ENCODE data around the gene KRT85. TPM values are rescaled to one million over a fixed set of nuclear protein-coding genes. Genes with fewer than 3 reads are reported as not detected.

Gene KRT85
- total and polyA plus RNA-seq, 4 donors: not detected

DNA sequence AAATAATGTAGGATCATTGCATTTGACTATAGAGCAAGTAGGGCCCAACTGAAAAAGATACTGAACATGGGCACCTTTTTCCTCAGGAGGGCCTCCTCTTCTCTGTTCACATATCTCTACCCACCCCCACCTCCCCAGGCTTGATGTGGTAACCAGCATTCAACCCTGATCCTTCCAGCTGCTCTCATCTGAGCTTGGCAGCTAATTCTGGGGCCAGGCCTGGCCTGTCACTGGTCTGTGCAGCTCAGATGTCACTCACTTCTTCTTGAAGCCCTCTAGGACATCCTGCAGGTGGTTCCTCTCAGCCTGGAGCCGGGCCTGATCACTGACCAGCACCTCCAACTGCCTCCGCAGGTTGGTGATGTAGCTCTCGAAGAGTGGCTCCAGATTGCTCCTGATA is 16.1 kb upstream of the KRT85 start:
- ATAC-seq (ENCODE audit: insufficient read depth, low FRiP score): no peak
- TF ChIP-seq, protein P1, sequence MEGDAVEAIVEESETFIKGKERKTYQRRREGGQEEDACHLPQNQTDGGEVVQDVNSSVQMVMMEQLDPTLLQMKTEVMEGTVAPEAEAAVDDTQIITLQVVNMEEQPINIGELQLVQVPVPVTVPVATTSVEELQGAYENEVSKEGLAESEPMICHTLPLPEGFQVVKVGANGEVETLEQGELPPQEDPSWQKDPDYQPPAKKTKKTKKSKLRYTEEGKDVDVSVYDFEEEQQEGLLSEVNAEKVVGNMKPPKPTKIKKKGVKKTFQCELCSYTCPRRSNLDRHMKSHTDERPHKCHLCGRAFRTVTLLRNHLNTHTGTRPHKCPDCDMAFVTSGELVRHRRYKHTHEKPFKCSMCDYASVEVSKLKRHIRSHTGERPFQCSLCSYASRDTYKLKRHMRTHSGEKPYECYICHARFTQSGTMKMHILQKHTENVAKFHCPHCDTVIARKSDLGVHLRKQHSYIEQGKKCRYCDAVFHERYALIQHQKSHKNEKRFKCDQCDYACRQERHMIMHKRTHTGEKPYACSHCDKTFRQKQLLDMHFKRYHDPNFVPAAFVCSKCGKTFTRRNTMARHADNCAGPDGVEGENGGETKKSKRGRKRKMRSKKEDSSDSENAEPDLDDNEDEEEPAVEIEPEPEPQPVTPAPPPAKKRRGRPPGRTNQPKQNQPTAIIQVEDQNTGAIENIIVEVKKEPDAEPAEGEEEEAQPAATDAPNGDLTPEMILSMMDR (IDR thresholded peaks at IDR 0.05; ENCODE audit: control extremely low read depth, extremely low read depth): no peak
- no peak for DNase-seq
- Histone ChIP-seq H3K36me3 (ENCODE audit: control insufficient read depth in 4 of 4, insufficient read depth in 4 of 4, low read length in 4 of 4) (no peaks in the 10 kb centered on the region), H3K4me3 (no peak overlapping the region), H3K9ac (ENCODE audit: insufficient read depth in 1 of 2, low read length in 2 of 2) (no peak overlapping the region), H3K4me1 (ENCODE audit: control insufficient read depth in 5 of 5, insufficient read depth in 5 of 5, low read length in 5 of 5) (no peaks in the 10 kb centered on the region), H3K27ac (ENCODE audit: low read depth in 1 of 2, low read length in 1 of 2) (no peak overlapping the region), H3K9me3 (ENCODE audit: control insufficient read depth in 4 of 4, insufficient read depth in 3 of 4, low read length in 3 of 4) (no peaks in the 10 kb centered on the region), H3K27me3 (ENCODE audit: control insufficient read depth in 3 of 3, insufficient read depth in 3 of 3, low read length in 2 of 3) (peaks cover 0 to 16% (median 0%) of the 10 kb centered on the region in 3 donors)
- WGBS, 2 donors: 89 to 90% methylated on average over 3 of the region's 3 CpGs

DNA sequence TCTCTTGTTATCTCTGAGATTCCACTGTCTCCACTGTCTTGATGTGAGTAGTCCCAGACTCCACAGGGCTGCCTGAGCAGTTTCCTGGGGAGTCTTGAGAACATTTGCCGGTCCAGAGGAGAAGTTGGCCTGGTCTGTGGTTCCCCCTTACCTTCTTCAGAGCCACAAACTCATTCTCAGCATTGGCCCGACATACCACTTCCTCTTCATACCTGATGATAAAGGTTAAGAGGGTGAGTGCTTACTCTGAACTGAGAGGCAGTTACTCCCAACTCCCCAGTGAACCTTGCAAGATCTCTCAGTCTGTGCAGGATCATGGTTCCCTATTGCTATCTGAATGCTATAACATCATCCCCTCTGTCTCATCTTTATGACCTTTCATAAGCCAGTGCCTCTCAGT is 15.6 kb upstream of the KRT85 start:
- 29 to 51% methylated on average over 2 of the region's 2 CpGs for WGBS, 2 donors
- no peaks in the 10 kb centered on the region for H3K9me3 ChIP-seq (ENCODE audit: control insufficient read depth in 4 of 4, insufficient read depth in 3 of 4, low read length in 3 of 4)
- no peak for ATAC-seq (ENCODE audit: insufficient read depth, low FRiP score)
- peaks cover 0 to 13% (median 0%) of the 10 kb centered on the region in 3 donors for H3K27me3 ChIP-seq (ENCODE audit: control insufficient read depth in 3 of 3, insufficient read depth in 3 of 3, low read length in 2 of 3)
- no peak for DNase-seq
- no peak overlapping the region for H3K4me3 ChIP-seq
- H3K27ac ChIP-seq (ENCODE audit: low read depth in 1 of 2, low read length in 1 of 2): no peak overlapping the region
- no peak overlapping the region for H3K9ac ChIP-seq (ENCODE audit: insufficient read depth in 1 of 2, low read length in 2 of 2)
- no peaks in the 10 kb centered on the region for H3K4me1 ChIP-seq (ENCODE audit: control insufficient read depth in 5 of 5, insufficient read depth in 5 of 5, low read length in 5 of 5)
- TF ChIP-seq, protein P1 (IDR thresholded peaks at IDR 0.05; ENCODE audit: control extremely low read depth, extremely low read depth): no peak
- H3K36me3 ChIP-seq (ENCODE audit: control insufficient read depth in 4 of 4, insufficient read depth in 4 of 4, low read length in 4 of 4): no peaks in the 10 kb centered on the region

GRCh38 chr12:52381206-52381605 is 13.9 kb upstream of the KRT85 start:
- DNase-seq (no peak), ATAC-seq (ENCODE audit: insufficient read depth, low FRiP score) (no peak)
- Histone ChIP-seq H3K36me3 (ENCODE audit: control insufficient read depth in 4 of 4, insufficient read depth in 4 of 4, low read length in 4 of 4) (no peaks in the 10 kb centered on the region), H3K9ac (ENCODE audit: insufficient read depth in 1 of 2, low read length in 2 of 2) (no peak overlapping the region), H3K27me3 (ENCODE audit: control insufficient read depth in 3 of 3, insufficient read depth in 3 of 3, low read length in 2 of 3) (peaks cover 0 to 9% (median 0%) of the 10 kb centered on the region in 3 donors), H3K27ac (ENCODE audit: low read depth in 1 of 2, low read length in 1 of 2) (no peak overlapping the region), H3K9me3 (ENCODE audit: control insufficient read depth in 4 of 4, insufficient read depth in 3 of 4, low read length in 3 of 4) (no peaks in the 10 kb centered on the region), H3K4me3 (no peak overlapping the region), H3K4me1 (ENCODE audit: control insufficient read depth in 5 of 5, insufficient read depth in 5 of 5, low read length in 5 of 5) (no peaks in the 10 kb centered on the region)
- 85 to 87% methylated on average over 8 of the region's 8 CpGs for WGBS, 2 donors
- TF ChIP-seq, protein P1 (IDR thresholded peaks at IDR 0.05; ENCODE audit: control extremely low read depth, extremely low read depth): no peak

DNA sequence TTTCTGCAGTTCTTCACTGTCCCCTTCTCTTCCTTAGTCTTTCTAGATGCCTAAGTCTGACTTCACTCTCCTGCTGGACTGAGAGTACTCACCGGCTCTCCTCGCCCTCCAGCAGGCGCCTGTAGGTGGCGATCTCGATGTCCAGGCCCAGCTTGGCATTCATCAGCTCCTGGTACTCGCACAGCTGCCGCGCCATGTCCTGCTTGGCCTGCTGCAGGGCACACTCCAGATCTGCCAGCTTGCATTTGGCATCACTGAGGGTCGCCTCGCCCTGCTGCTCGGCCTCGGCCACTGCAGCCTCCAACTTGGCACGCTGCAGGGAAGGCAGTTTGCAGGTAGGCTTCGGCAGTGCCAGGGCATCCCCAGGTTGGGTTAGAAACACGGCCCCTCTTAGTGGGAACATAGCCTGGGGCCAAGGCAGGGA is 13.0 kb upstream of the KRT85 start:
- Histone ChIP-seq H3K36me3 (ENCODE audit: control insufficient read depth in 4 of 4, insufficient read depth in 4 of 4, low read length in 4 of 4) (no peaks in the 10 kb centered on the region), H3K9me3 (ENCODE audit: control insufficient read depth in 4 of 4, insufficient read depth in 3 of 4, low read length in 3 of 4) (no peaks in the 10 kb centered on the region), H3K27ac (ENCODE audit: low read depth in 1 of 2, low read length in 1 of 2) (no peak overlapping the region), H3K27me3 (ENCODE audit: control insufficient read depth in 3 of 3, insufficient read depth in 3 of 3, low read length in 2 of 3) (peaks cover 0 to 9% (median 0%) of the 10 kb centered on the region in 3 donors), H3K4me1 (ENCODE audit: control insufficient read depth in 5 of 5, insufficient read depth in 5 of 5, low read length in 5 of 5) (no peaks in the 10 kb centered on the region), H3K4me3 (no peak overlapping the region), H3K9ac (ENCODE audit: insufficient read depth in 1 of 2, low read length in 2 of 2) (no peak overlapping the region)
- peak; percentile 16 to 51 (median 30) for DNase-seq
- TF ChIP-seq, protein P1 (IDR thresholded peaks at IDR 0.05; ENCODE audit: control extremely low read depth, extremely low read depth): no peak
- ATAC-seq (ENCODE audit: insufficient read depth, low FRiP score): no peak
- 58 to 67% methylated on average over 15 of the region's 15 CpGs for WGBS, 2 donors

Measured in lung (tissue), 12 donors.